AG04449 (cell line): Measurements from ENCODE around the gene ZNF483.
A peak's percentile ranks its signal among the peaks of the same experiment; 100 is the strongest.

Experiments used
- CTCF ChIA-PET: fragments of 350-600 bp; formaldehyde crosslinking; extraction: SDS; loops from one replicate; lab custom pipeline; 2021; ENCODE audit warnings: antibody characterized with exemption; lab: Yijun Ruan, JAX
- POLR2A ChIA-PET: fragments of 400-600, 350-600 bp; formaldehyde crosslinking; extraction: SDS; loops from one replicate; lab custom pipeline; 2020; ENCODE audit warnings: antibody characterized with exemption, inconsistent platforms; lab: Yijun Ruan, JAX
- DNase-seq: peaks from one replicate; pipeline ENCODE4 v3.0.0-alpha.2; 2010; ENCODE audit warnings: low read depth, low spot score
- H3K4me3 ChIP-seq: 2 replicates; pipeline ENCODE4 v1.5.1; 2011; ENCODE audit warnings: low read depth, mild to moderate bottlenecking, control low read depth, low read length
- TF ChIP-seq, protein P1 (sequence below): IDR thresholded peaks from one replicate; pipeline ENCODE4 v1.5.1; 2011; ENCODE audit warnings: mild to moderate bottlenecking, moderate library complexity, low read length, control low read depth, inconsistent platforms; ENCODE audit not compliant: insufficient read depth; ENCODE audit errors: missing control alignments

Gene ZNF483

GRCh38 chr9:111622626-111623025 lies 97.6 kb downstream of the ZNF483 start:
- H3K4me3 ChIP-seq, result no peak overlapping the region
- ChIA-PET POLR2A (no interaction called here), CTCF (interaction anchor here (1.4 kb wide), 1 partner anchor 8 kb away, joined by 3 read pairs; no protein-coding TSS in a partner anchor)
- DNase-seq, result peak; percentile 36
- TF ChIP-seq, protein P1, sequence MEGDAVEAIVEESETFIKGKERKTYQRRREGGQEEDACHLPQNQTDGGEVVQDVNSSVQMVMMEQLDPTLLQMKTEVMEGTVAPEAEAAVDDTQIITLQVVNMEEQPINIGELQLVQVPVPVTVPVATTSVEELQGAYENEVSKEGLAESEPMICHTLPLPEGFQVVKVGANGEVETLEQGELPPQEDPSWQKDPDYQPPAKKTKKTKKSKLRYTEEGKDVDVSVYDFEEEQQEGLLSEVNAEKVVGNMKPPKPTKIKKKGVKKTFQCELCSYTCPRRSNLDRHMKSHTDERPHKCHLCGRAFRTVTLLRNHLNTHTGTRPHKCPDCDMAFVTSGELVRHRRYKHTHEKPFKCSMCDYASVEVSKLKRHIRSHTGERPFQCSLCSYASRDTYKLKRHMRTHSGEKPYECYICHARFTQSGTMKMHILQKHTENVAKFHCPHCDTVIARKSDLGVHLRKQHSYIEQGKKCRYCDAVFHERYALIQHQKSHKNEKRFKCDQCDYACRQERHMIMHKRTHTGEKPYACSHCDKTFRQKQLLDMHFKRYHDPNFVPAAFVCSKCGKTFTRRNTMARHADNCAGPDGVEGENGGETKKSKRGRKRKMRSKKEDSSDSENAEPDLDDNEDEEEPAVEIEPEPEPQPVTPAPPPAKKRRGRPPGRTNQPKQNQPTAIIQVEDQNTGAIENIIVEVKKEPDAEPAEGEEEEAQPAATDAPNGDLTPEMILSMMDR, result no peak
